AG09319 (cell line): Measurements from ENCODE around the gene SAMD3.
"Not testable (repeated sequence)": the region's sequence is repeated elsewhere in the genome, so short reads cannot be mapped to it uniquely, and the experiment has no call there.

ENCODE experiments used
- DNase-seq: peaks from one replicate; pipeline ENCODE4 v3.0.0-alpha.2; 2010; ENCODE audit warnings: low read depth; ENCODE audit errors: extremely low read depth
- TF ChIP-seq, protein P1 (sequence below): IDR thresholded peaks from 2 replicates; pipeline ENCODE4 v1.5.1; 2011; ENCODE audit warnings: low read depth, mild to moderate bottlenecking, inconsistent platforms, low read length, moderate library complexity

Gene SAMD3

DNA sequence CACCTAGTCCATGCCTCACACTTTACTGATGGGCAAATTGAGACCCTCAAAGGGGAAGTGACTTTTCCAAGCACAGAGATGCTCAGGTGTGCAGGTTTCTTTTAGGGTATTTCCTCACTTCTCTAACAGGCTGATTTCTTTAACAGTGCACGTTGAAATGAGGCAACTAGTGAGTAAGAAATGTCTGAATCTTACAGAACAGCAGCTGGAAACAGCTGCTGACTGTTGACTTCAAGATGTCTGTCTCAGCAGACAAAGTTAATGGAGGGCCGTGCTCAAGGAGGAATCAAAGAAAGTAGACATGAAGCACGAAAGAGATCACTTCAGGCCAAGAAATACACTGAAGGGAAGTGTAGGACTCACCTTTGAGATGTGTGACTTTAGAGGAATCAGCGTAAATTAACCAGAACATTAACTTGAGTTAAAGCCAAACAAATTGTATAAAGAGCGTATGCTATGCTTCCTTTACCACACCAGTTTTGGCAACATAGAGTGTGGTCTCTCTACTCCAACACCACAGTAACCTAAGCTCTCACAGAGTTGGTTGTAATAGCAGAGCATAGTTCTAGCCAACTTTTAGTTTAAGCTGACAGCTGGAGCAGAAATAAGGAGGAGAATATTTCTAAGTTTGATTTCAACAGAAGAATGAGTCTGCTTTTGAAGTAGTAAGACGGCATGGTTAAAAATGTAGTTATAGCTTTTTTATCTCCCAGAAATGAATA, 60.9 kb downstream of the SAMD3 start:
- TF ChIP-seq, protein P1, sequence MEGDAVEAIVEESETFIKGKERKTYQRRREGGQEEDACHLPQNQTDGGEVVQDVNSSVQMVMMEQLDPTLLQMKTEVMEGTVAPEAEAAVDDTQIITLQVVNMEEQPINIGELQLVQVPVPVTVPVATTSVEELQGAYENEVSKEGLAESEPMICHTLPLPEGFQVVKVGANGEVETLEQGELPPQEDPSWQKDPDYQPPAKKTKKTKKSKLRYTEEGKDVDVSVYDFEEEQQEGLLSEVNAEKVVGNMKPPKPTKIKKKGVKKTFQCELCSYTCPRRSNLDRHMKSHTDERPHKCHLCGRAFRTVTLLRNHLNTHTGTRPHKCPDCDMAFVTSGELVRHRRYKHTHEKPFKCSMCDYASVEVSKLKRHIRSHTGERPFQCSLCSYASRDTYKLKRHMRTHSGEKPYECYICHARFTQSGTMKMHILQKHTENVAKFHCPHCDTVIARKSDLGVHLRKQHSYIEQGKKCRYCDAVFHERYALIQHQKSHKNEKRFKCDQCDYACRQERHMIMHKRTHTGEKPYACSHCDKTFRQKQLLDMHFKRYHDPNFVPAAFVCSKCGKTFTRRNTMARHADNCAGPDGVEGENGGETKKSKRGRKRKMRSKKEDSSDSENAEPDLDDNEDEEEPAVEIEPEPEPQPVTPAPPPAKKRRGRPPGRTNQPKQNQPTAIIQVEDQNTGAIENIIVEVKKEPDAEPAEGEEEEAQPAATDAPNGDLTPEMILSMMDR, result no peak
- DNase-seq, result no peak

DNA sequence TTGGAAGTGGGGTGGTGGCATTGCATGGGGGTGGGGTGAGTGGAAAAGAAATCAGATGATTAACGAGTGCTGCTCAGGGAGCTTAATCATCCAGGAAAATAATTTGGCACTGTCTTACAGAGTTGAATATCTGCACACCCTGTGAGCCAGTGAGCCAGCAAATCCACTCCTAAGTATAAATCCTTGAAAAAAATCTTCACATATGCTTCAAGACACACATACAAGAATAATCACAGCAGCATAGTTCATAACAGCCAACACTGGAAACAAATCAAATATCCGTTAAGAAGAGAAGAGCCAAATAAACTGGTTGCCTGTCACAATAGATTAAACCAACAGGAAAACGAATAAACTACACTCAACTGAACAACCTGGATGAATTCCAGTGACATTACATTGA, 62.8 kb downstream of the SAMD3 start:
- no peak for DNase-seq
- TF ChIP-seq, protein P1, result no peak

DNA sequence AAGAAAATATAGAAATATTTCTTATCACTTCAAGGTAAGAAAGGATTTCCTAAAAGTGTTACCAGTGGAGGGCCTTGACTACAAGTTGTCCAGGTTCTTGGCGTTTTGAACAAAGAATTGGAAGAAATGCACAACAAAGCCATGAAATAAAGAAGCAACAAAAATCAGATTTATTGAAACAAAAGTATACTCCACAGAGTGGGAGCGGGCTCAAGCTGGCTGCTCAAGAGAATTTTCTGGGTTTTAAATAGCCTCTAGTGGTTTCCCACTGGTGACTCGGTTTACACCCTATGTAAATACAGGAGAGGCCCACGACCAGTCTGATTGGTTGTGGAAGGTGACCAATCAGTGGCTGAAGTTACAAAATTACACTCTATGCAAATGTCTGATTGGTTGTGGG, 64.2 kb downstream of the SAMD3 start:
- TF ChIP-seq, protein P1, result no peak
- DNase-seq, result no peak

DNA sequence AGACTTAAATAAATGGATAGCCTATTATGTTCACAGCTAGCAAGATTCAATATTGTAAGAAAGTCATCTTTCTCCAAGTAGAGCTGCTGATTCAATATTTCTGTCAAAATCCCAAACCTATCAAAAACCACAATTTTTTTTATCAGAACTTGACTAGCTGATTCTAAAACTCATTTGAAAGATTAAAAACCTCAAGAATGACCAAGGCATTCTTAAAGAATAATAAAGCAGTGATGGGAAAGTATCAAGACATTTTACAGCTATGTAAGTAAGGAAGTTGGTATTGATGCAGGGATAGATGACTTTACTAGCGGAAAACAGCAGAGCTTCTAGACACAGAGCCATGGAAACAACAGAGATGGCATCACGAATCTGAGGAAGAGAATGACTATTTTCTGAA, 64.7 kb downstream of the SAMD3 start:
- TF ChIP-seq, protein P1, result no peak
- DNase-seq, result no peak

DNA sequence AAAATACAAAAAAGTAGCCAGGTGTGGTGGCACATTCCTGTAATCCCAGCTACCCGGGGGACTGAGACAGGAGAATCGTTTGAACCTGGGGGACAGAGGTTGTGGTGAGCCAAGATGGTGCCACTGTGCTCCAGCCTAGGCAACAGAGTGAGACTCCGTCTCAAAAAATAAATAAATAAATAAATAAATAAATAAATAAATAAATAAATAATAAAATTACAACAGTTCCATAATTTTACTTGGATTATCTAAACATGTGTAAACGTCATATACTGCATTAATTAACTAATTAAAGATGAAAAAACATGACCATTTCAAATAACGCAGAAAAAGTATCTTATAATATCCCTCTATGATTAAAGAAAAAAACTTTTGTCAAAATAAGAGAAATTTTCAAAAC, 65.8 kb downstream of the SAMD3 start:
- TF ChIP-seq, protein P1, result no peak
- DNase-seq, result no peak

GRCh38 chr6:130152908-130153510, 69.7 kb downstream of the SAMD3 start:
- DNase-seq, result no peak
- TF ChIP-seq, protein P1, result no peak

DNA sequence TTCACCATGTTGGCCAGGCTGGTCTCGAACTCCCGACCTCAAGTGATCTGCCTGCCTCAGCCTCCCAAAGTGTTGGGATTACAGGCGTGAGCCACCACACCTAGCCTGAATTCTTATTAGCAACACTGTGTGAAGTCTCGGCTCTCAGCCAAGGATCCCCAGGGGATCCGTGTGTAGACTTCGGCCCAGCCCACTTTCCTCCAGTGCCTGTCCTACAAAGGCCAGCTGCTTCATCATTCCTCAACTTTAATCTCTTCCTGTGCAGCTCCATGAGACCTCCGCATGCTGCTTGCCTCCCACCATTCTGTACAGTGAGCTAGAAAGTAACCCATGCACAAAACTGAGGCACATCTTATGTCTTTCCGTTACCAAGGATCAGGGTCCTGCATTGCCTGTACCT, 71.8 kb downstream of the SAMD3 start:
- DNase-seq, result no peak
- TF ChIP-seq, protein P1, result no peak

DNA sequence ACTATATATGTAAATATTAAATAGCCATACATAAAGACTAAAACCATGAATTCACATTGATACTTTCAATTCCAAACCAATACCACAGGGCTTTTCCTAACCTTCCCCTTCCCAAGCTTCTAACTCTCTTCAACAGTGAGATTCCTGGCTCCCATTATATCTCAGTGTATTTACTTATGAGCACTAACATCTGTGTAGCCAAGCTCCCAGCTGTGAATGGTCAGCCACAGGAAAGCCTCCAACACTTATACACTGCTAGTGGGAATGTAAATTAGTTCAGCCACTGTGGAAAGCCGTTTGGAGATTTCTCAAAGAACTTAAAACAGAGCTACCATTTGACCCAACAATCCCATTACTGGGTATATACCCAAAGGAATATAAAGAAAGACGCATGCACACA, 73.7 kb downstream of the SAMD3 start:
- DNase-seq, result not testable (repeated sequence)
